Keratinocyte (primary cell): ENCODE measurements around the gene NETO2. TPM values are rescaled to one million over a fixed set of nuclear protein-coding genes. Genes with fewer than 3 reads are reported as not detected.
"Not testable (repeated sequence)": the region's sequence is repeated elsewhere in the genome, so short reads cannot be mapped to it uniquely, and the experiment has no call there.

Experiments used
- DNase-seq: peaks from one replicate; pipeline ENCODE4 v3.0.0-alpha.2; 2011; ENCODE audit warnings: low read depth, missing footprints, low spot score
- FAIRE-seq: peaks from 2 replicates; lab custom pipeline; 2011; peaks lifted over from hg19 to GRCh38; lab: Jason Lieb, UNC
- H2AFZ ChIP-seq: 2 replicates; pipeline ENCODE4 v1.6.0; 2012; ENCODE audit warnings: low read length, control low read depth, inconsistent platforms; ENCODE audit not compliant: control insufficient read depth
- H3K27ac ChIP-seq: 2 replicates; pipeline ENCODE4 v1.5.1; 2011; ENCODE audit warnings: low read length; ENCODE audit not compliant: control insufficient read depth, insufficient read depth
- H3K27me3 ChIP-seq: 3 replicates; pipeline ENCODE4 v1.6.0; 2011; ENCODE audit warnings: low read length; ENCODE audit not compliant: control insufficient read depth, insufficient read depth; ENCODE audit errors: extremely low read depth
- H3K36me3 ChIP-seq, 2 experiments: 2 replicates in 1 of 2; 3 replicates in 1 of 2; pipeline ENCODE4 v1.5.1; 2011; ENCODE audit warnings: low read length in 2 of 2, mild to moderate bottlenecking in 1 of 2; ENCODE audit not compliant: control insufficient read depth in 2 of 2, insufficient read depth in 2 of 2; ENCODE audit errors: extremely low read depth in 1 of 2
- H3K4me1 ChIP-seq: 3 replicates; pipeline ENCODE4 v1.5.1; 2011; ENCODE audit warnings: low read length; ENCODE audit not compliant: control insufficient read depth, insufficient read depth; ENCODE audit errors: extremely low read depth
- H3K4me2 ChIP-seq: 3 replicates; pipeline ENCODE4 v1.6.0; 2011; ENCODE audit warnings: low read depth, low read length; ENCODE audit not compliant: control insufficient read depth, insufficient read depth; ENCODE audit errors: extremely low read depth
- H3K4me3 ChIP-seq, 3 experiments: fragments of 200-600 bp in 1 of 3; sonication (generic) in 1 of 3; 2 replicates in 2 of 3; 3 replicates in 1 of 3; pipeline ENCODE4 v1.5.1; 2011 to 2016; ENCODE audit warnings: low read length in 3 of 3, mild to moderate bottlenecking in 3 of 3, control low read depth in 2 of 3, inconsistent platforms in 1 of 3, low read depth in 1 of 3, mixed read lengths in 1 of 3, mixed run types in 1 of 3, moderate library complexity in 1 of 3; ENCODE audit not compliant: control insufficient read depth in 2 of 3, insufficient read depth in 2 of 3; ENCODE audit errors: extremely low read depth in 1 of 3
- H3K79me2 ChIP-seq: 2 replicates; pipeline ENCODE4 v1.6.0; 2012; ENCODE audit warnings: low read length; ENCODE audit not compliant: control insufficient read depth, insufficient read depth
- H3K9ac ChIP-seq: 3 replicates; pipeline ENCODE4 v1.6.0; 2011; ENCODE audit warnings: low read length; ENCODE audit not compliant: control insufficient read depth, insufficient read depth; ENCODE audit errors: extremely low read depth
- H3K9me1 ChIP-seq: 3 replicates; pipeline ENCODE4 v1.6.0; 2011; ENCODE audit warnings: low read length; ENCODE audit not compliant: control insufficient read depth, insufficient read depth; ENCODE audit errors: extremely low read depth
- H3K9me3 ChIP-seq: 2 replicates; pipeline ENCODE4 v1.5.1; 2012; ENCODE audit warnings: low read depth, low read length; ENCODE audit not compliant: control insufficient read depth
- H4K20me1 ChIP-seq: 3 replicates; pipeline ENCODE4 v1.6.0; 2011; ENCODE audit warnings: low read length; ENCODE audit not compliant: control insufficient read depth, insufficient read depth; ENCODE audit errors: extremely low read depth
- EZH2 ChIP-seq: IDR thresholded peaks from one replicate; pipeline ENCODE4 v1.6.1; 2012; ENCODE audit warnings: inconsistent platforms, mild to moderate bottlenecking, low read length, moderate library complexity
- dilution Hi-C: fragments of 300-500 bp; cut with MboI; formaldehyde crosslinking; loops from one replicate; pipeline ENCODE4 v1.7.0; 2020; ENCODE audit warnings: low sequenced_read_pairs; ENCODE audit not compliant: extremely low pct_ligation_motif_present
- polyA plus RNA-seq, 5 experiments: library from polyadenylated mRNA; depleted of rRNA in 3 of 5; stranded (reverse) in 3 of 5; stranded (forward) in 1 of 5; unstranded in 1 of 5; fragments of >200 nt; gene quantifications; 1 replicate in 1 of 5; 2 replicates in 3 of 5; 3 replicates in 1 of 5; pipeline versions ENCODE4 v1.2.1 to v1.2.3, GENCODE V29; 2011 to 2012; ENCODE audit warnings: missing spikeins in 2 of 5, low read depth in 1 of 5, low replicate concordance in 1 of 5
- TF ChIP-seq, protein P1 (sequence below), 3 experiments: IDR thresholded peaks in 1 of 3; conservative IDR thresholded peaks in 1 of 3; optimal IDR thresholded peaks in 1 of 3; 2 replicates in 2 of 3; 3 replicates in 1 of 3; pipeline versions ENCODE3 to v1.5.1; 2011; ENCODE audit warnings: low read length in 3 of 3, mild to moderate bottlenecking in 3 of 3, moderate library complexity in 2 of 3, control low read depth in 1 of 3, inconsistent platforms in 1 of 3; ENCODE audit not compliant: insufficient read depth in 2 of 3; ENCODE audit errors: extremely low read depth in 1 of 3

Gene NETO2
- polyA plus RNA-seq, 1 donor (not counting 4 experiments of a cell fraction or from before 2014, with no cell fraction given), result 74.4 TPM

DNA sequence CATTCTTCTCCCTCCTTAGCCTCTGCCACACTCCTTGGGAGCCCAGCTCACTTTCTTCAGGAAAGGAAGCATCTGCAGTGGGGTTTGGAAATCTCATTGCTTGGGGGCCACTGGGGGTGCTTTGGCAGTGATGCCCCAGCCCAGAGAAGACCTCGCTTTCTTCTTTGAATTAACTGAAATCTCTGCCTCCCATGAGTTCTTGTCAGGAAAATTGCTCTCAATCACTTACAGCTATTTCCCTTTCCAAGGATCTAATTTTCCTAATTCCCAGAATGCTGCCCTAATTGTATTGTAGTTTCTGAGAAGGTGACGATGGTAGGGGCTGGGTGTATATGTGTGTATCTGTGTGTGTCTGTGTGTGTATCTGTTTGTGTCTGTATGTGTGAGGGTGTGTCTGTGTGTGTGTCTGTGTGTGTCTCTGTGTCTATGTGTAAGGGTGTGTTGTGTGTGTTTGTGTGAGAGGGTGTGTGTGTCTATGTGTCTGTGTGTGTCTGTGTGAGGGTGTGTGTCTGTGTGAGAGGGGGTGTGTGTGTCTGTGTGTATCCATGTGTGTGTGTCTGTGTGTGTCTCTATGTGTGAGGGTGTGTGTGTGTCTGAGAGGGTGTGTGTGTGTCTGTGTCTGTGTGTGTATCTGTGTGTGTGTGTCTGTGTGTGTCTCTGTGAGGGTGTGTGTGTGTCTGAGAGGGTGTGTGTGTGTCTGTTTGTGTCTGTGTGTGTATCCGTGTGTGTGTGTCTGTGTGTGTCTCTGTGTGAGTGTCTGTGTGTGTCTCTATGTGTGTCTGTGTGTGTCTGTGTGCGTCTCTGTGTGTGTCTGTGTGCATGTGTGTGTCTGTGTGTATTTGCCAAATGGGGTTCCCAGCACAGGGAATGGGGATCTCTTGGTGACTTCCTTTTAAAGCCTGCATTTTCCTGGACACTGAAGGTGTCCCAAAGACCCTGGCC lies 86.8 kb downstream of the NETO2 start:
- no peak overlapping the region for H3K4me2 ChIP-seq
- TF ChIP-seq, protein P1, sequence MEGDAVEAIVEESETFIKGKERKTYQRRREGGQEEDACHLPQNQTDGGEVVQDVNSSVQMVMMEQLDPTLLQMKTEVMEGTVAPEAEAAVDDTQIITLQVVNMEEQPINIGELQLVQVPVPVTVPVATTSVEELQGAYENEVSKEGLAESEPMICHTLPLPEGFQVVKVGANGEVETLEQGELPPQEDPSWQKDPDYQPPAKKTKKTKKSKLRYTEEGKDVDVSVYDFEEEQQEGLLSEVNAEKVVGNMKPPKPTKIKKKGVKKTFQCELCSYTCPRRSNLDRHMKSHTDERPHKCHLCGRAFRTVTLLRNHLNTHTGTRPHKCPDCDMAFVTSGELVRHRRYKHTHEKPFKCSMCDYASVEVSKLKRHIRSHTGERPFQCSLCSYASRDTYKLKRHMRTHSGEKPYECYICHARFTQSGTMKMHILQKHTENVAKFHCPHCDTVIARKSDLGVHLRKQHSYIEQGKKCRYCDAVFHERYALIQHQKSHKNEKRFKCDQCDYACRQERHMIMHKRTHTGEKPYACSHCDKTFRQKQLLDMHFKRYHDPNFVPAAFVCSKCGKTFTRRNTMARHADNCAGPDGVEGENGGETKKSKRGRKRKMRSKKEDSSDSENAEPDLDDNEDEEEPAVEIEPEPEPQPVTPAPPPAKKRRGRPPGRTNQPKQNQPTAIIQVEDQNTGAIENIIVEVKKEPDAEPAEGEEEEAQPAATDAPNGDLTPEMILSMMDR (optimal IDR thresholded peaks at IDR 0.05 in 1 of 3, IDR thresholded peaks at IDR 0.05 in 1 of 3, conservative IDR thresholded peaks at IDR 0.05 in 1 of 3; ENCODE audit: extremely low read depth in 1 of 3, insufficient read depth in 2 of 3, low read length in 3 of 3), result no peak
- no peak for TF ChIP-seq EZH2
- DNase-seq (no peak), FAIRE-seq (no peak)
- H3K27me3 ChIP-seq, result peaks cover 6% of the 10 kb centered on the region
- no peaks in the 10 kb centered on the region for H3K36me3 ChIP-seq
- H3K27ac ChIP-seq, result no peak overlapping the region
- no peaks in the 10 kb centered on the region for H4K20me1 ChIP-seq
- H2AFZ ChIP-seq, result no peak overlapping the region
- no peak overlapping the region for H3K4me3 ChIP-seq
- no peaks in the 10 kb centered on the region for H3K9me1 ChIP-seq
- no peaks in the 10 kb centered on the region for H3K79me2 ChIP-seq
- dilution Hi-C loops, result no loop called here
- H3K9ac ChIP-seq, result no peak overlapping the region
- H3K9me3 ChIP-seq, result no peaks in the 10 kb centered on the region
- H3K4me1 ChIP-seq, result peaks cover 4% of the 10 kb centered on the region

DNA sequence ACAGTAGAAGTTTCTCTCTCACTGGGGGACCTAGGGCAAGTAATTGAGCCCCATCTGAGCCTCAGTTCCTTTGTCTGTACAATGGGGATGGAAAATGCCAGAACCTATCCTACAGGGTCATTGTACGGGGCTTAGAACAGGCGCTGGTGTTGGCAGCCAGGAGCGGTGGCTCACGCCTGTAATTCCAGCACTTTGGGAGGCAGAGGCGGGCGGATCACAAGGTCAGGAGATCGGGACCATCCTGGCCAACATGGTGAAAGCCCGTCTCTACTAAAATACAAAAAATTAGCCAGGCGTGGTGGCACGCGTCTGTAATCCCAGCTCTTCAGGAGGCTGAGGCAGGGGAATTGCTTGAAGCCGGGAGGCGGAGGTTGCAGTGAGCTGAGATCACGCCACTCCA lies 87.7 kb downstream of the NETO2 start:
- H3K4me3 ChIP-seq, H3K27ac ChIP-seq, H3K9me3 ChIP-seq, H3K4me2 ChIP-seq, dilution Hi-C loops, H3K36me3 ChIP-seq, H2AFZ ChIP-seq, H3K27me3 ChIP-seq, H4K20me1 ChIP-seq, H3K9me1 ChIP-seq, FAIRE-seq, H3K9ac ChIP-seq, DNase-seq, H3K4me1 ChIP-seq, H3K79me2 ChIP-seq: not testable (repeated sequence)
